ENCODE results near the gene EXOSC5.

- TF ChIP-seq EZH2 (IDR thresholded peaks at IDR 0.05; ENCODE audit: borderline replicate concordance, insufficient read depth, low read length, poor library complexity, severe bottlenecking) (no peak), CTCF (IDR thresholded peaks at IDR 0.05; ENCODE audit: poor library complexity, severe bottlenecking) (peak; percentile 75), EP300 (conservative IDR thresholded peaks at IDR 0.05; ENCODE audit: poor library complexity, severe bottlenecking) (peak; percentile 54), REST (IDR thresholded peaks at IDR 0.05; ENCODE audit: borderline replicate concordance) (peak; percentile 79), RAD21 (conservative IDR thresholded peaks at IDR 0.05) (peak; percentile 28), SMC3 (conservative IDR thresholded peaks at IDR 0.05; ENCODE audit: poor library complexity) (peak; percentile 46), MXI1 (conservative IDR thresholded peaks at IDR 0.05; ENCODE audit: poor library complexity, severe bottlenecking) (peak; percentile 95), POLR2AphosphoS5 (IDR thresholded peaks at IDR 0.05) (peak; percentile 84), TAF1 (IDR thresholded peaks at IDR 0.05; ENCODE audit: low read depth) (peak; percentile 82)
Measured at GRCh38 chr19:41439441-41440222, 42.5 kb upstream of the EXOSC5 start, which contains the start of gene DMAC2.
